ENCODE data around the gene PIGZ. TPM values are rescaled to one million over a fixed set of nuclear protein-coding genes. Genes with fewer than 3 reads are reported as not detected.

PIGZ gene
- total and polyA plus RNA-seq, 9 of the 15 experiments (the other 6 are each of a cell fraction or from before 2014, with no cell fraction given) = 0.15 to 1.8 (median 0.76) TPM

DNA sequence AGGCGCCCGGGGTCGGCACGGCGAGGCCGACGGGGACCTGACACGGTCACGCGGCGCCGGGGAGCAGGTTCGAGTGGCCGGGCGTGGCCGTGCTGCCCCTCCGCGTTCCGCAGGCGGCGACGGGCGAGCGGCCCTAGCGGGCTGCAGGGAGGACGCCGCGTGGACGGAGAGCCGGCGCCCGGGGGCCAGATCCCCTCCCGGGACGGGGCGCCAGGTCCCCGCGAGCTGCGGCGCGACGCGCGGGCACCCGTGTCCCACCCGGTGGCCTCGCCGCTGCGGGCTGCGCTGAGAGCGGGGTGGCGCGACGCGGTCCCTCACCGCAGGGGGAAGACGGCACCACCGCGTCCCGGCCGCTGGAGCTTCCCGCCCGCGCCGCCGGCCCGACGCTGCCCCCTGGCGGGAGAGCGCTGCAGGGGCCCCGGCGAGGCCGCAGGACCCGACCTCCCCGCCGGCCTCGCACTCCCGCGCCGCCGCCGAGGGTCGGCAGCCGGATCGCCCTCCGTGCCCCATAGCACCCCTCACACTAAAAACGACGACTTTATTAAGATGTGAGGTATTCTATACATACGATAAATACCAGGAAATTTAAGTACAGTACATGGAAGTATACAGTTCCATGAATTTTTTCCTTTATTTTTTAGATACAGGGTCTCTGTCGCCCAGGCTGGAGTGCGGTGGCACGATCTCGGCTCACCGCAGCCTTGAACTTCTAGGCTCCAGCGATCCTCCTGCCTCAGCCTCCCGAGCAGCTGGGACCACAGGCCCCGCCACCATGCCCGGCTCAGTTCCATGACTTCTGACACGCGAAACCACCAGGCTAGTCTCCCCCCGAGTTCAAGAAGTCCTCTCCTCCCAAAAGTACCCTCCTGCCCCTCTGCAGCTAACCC, 1.3 kb upstream of the PIGZ start:
- Histone ChIP-seq H3K79me2 (ENCODE audit: control insufficient read depth, insufficient read depth, low read length) (peaks cover 12% of the 10 kb centered on the region; the same call in 2 of the 3 replicates), H3K4me1 (replicated peaks in 1 of 2; ENCODE audit: control insufficient read depth in 2 of 2, insufficient read depth in 2 of 2, low read length in 2 of 2) (peaks cover 20 to 32% of the 10 kb centered on the region in 2 experiments; a peak in 4 of 5 replicates), H2AFZ (ENCODE audit: low read depth, low read length) (peak overlapping the region; percentile 92), H3K9me3 (replicated peaks; ENCODE audit: control insufficient read depth, insufficient read depth, low read depth, low read length) (peaks cover 3% of the 10 kb centered on the region; the same call in 1 of the 2 replicates), H3K4me2 (ENCODE audit: insufficient read depth, low read length) (peak overlapping the region; percentile 77), H3K27ac (ENCODE audit: extremely low read depth, low read depth, low read length) (peak overlapping the region; percentile 94), H4K20me1 (replicated peaks; ENCODE audit: control insufficient read depth, insufficient read depth, low read length) (no peaks in the 10 kb centered on the region), H3K27me3 (ENCODE audit: control insufficient read depth in 2 of 2, insufficient read depth in 2 of 2, low read length in 2 of 2) (no peaks in the 10 kb centered on the region), H3K36me3 (ENCODE audit: control insufficient read depth, insufficient read depth, low read length) (peaks cover 8% of the 10 kb centered on the region; the same call in 1 of the 3 replicates), H3K9me1 (ENCODE audit: control insufficient read depth, insufficient read depth, low read length) (no peaks in the 10 kb centered on the region), H3K9ac (ENCODE audit: insufficient read depth in 1 of 2, low read depth in 2 of 2, low read length in 2 of 2) (peak overlapping the region; percentile 90 to 96), H3K4me3 (peak overlapping the region; percentile 71)
- no peak for FAIRE-seq
- ATAC-seq = peak; percentile 86
- in situ Hi-C loops (cut with MboI) (loop anchor here (10.0 kb wide), 2 partner anchors 215 to 365 kb away; no protein-coding TSS in a partner anchor), intact Hi-C loops (cut with micrococcal nuclease) (loop anchor here (2.0 to 5.0 kb wide), 2 partner anchors 361 to 448 kb away; no protein-coding TSS in a partner anchor)
- peak; percentile 82 to 90 (median 88) for DNase-seq (ENCODE audit: extremely low read depth in 1 of 4, low spot score in 3 of 4)
- ChIA-PET POLR2A (interaction anchor here (0.6 to 1.4 kb wide), 6 partner anchors 10 to 33 kb away, joined by 3 to 5 read pairs (median 4); no protein-coding TSS in a partner anchor), CTCF (ENCODE audit: low intra/inter-chr PET ratio) (interaction anchor here (0.6 to 2.7 kb wide), 8 partner anchors 28 to 445 kb away, joined by 3 to 10 read pairs (median 4); no protein-coding TSS in a partner anchor)
- 7% methylated on average over 61 of the region's 100 CpGs for WGBS (ENCODE audit: insufficient coverage, low coverage, missing lambda C conversion rate)
- BruUV-seq (replicated peaks) = no TSS peak
- TF ChIP-seq ZBTB43 (CRISPR knock-in tag; IDR thresholded peaks at IDR 0.05) (no peak), FOXP4 (CRISPR knock-in tag; IDR thresholded peaks at IDR 0.05; ENCODE audit: borderline replicate concordance) (no peak), BCLAF1 (IDR thresholded peaks at IDR 0.05; ENCODE audit: borderline replicate concordance in 1 of 2, control insufficient read depth in 1 of 2, low read depth in 2 of 2, low read length in 1 of 2) (no peak), ZNF354B (CRISPR knock-in tag; IDR thresholded peaks at IDR 0.05) (no peak), ZNF232 (CRISPR knock-in tag; IDR thresholded peaks at IDR 0.05) (no peak), ZNF133 (CRISPR knock-in tag; IDR thresholded peaks at IDR 0.05) (no peak), ZNF175 (CRISPR knock-in tag; IDR thresholded peaks at IDR 0.05; ENCODE audit: low read depth) (no peak), E2F3 (CRISPR knock-in tag; IDR thresholded peaks at IDR 0.05) (peak; percentile 85), HSF4 (CRISPR knock-in tag; IDR thresholded peaks at IDR 0.05; ENCODE audit: borderline replicate concordance) (peak; percentile 35; the same call in 1 of the 2 replicates), SMARCC2 (IDR thresholded peaks at IDR 0.05; ENCODE audit: low read depth) (no peak), NUFIP1 (IDR thresholded peaks at IDR 0.05; ENCODE audit: partially characterized antibody) (no peak)
